Muscle of arm (tissue), 12 donors: ENCODE data around the gene A2M. TPM values are rescaled to one million over a fixed set of nuclear protein-coding genes. Genes with fewer than 3 reads are reported as not detected.

Experiments used
- DNase-seq: peaks from one replicate; pipeline ENCODE4 v3.0.0-alpha.2; 2013
- polyA plus RNA-seq, 12 donors: library from polyadenylated mRNA; unstranded; fragments of 120-200 nt; gene quantifications; one replicate each; pipeline ENCODE4 v1.2.1, GENCODE V29; 2013; ENCODE audit not compliant: insufficient read length in 12 of 12

The A2M gene
- polyA plus RNA-seq, 12 donors = 163 to 342 (median 296) TPM; not detected in 1

GRCh38 chr12:9124383-9125031, 8.8 kb upstream of the A2M start:
- no peak for DNase-seq

GRCh38 chr12:9123781-9124382, 8.2 kb upstream of the A2M start:
- DNase-seq = no peak

GRCh38 chr12:9122091-9122609, 6.4 kb upstream of the A2M start:
- no peak for DNase-seq

- no peak for DNase-seq
These were observed 4.9 kb upstream of the A2M start for GRCh38 chr12:9120487-9121184.

GRCh38 chr12:9118158-9118557, 2.4 kb upstream of the A2M start:
- DNase-seq = peak; percentile 14

- no peak for DNase-seq
These were observed 773 bp downstream of the A2M start for GRCh38 chr12:9114946-9115345.

GRCh38 chr12:9113987-9114309, 1.8 kb downstream of the A2M start:
- DNase-seq = no peak

GRCh38 chr12:9113296-9113986, 2.3 kb downstream of the A2M start:
- DNase-seq = no peak

- DNase-seq = no peak
These were observed 3.5 kb downstream of the A2M start for GRCh38 chr12:9112076-9112853.

- no peak for DNase-seq
These were observed 4.2 kb downstream of the A2M start for GRCh38 chr12:9111525-9111924.

- no peak for DNase-seq
These were observed 5.8 kb downstream of the A2M start for GRCh38 chr12:9109737-9110491.

- DNase-seq = no peak
These were observed 6.6 kb downstream of the A2M start for GRCh38 chr12:9109213-9109522.

GRCh38 chr12:9108504-9109212, 7.1 kb downstream of the A2M start:
- no peak for DNase-seq

GRCh38 chr12:9107542-9107873, 8.2 kb downstream of the A2M start:
- DNase-seq = no peak

- DNase-seq = no peak
These were observed 8.8 kb downstream of the A2M start for GRCh38 chr12:9106610-9107541.

GRCh38 chr12:9106067-9106466, 9.7 kb downstream of the A2M start:
- no peak for DNase-seq

- DNase-seq = no peak
These were observed 10.8 kb downstream of the A2M start for GRCh38 chr12:9104767-9105423.

- DNase-seq = no peak
These were observed 11.6 kb downstream of the A2M start for GRCh38 chr12:9104087-9104486.
